Measurements from ENCODE around the gene EPB41L3. TPM values are rescaled to one million over a fixed set of nuclear protein-coding genes. Genes with fewer than 3 reads are reported as not detected.

The EPB41L3 gene
- total and polyA plus RNA-seq, 4 donors, result 99.6 to 226 (median 163) TPM

DNA sequence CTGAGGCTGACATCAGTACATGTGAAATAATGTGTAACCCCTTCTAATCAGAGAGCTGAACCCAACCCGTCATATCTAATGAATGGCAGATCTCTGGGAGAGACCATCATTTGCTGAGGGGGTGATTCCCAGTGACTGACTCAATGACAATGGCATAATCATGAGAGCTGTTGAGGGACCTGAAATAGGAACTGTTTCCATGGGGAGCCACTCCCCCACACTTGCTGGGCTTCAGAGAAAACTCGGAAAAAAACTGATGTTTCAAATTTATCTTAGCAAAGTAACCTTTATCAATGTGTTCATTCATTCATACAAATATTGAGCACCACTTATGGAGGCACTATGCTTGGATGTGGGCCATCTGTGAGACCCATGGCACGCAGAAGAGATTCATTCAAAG is 154.9 kb downstream of the EPB41L3 start:
- no peaks in the 10 kb centered on the region for H3K36me3 ChIP-seq (ENCODE audit: control insufficient read depth, insufficient read depth, low read length)
- H3K4me3 ChIP-seq (ENCODE audit: low read depth, low read length), result no peak overlapping the region
- WGBS (ENCODE audit: insufficient coverage), result no CpG with 5 or more reads among the region's 3 CpGs
- DNase-seq (ENCODE audit: low read depth in 4 of 6, low spot score in 6 of 6), result no peak
- H3K27ac ChIP-seq (ENCODE audit: low read depth, low read length), result no peak overlapping the region
- no peaks in the 10 kb centered on the region for H3K9me3 ChIP-seq (ENCODE audit: control insufficient read depth, insufficient read depth, low read length)
- no peaks in the 10 kb centered on the region for H3K4me1 ChIP-seq (ENCODE audit: control insufficient read depth, insufficient read depth, low read length)
- H3K27me3 ChIP-seq (ENCODE audit: control insufficient read depth, insufficient read depth, low read length), result no peaks in the 10 kb centered on the region

DNA sequence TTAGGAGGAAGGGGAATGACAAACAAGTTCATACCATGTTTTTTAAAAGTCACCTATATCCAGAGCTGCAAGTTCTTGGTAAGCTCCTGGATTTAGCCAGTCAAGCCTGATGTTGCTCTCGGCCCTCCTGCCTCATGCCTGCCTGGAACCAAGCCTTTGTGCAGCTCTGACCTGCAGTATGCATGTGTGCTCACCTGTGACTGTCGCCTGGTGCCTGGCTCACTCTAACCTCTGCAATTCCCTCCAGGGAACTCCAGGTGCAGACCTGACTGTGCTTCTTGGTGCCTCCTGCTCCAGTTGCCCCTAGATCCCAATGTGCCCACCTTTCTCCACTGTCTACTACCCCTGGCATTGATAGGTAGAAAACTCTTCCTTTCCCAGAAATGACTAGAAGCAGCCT is 163.2 kb downstream of the EPB41L3 start:
- no peak overlapping the region for H3K4me3 ChIP-seq (ENCODE audit: low read depth, low read length)
- WGBS (ENCODE audit: insufficient coverage), result 83% methylated on average over 2 of the region's 2 CpGs
- no peaks in the 10 kb centered on the region for H3K4me1 ChIP-seq (ENCODE audit: control insufficient read depth, insufficient read depth, low read length)
- H3K9me3 ChIP-seq (ENCODE audit: control insufficient read depth, insufficient read depth, low read length), result no peaks in the 10 kb centered on the region
- DNase-seq (ENCODE audit: low read depth in 4 of 6, low spot score in 6 of 6), result no peak
- no peak overlapping the region for H3K27ac ChIP-seq (ENCODE audit: low read depth, low read length)
- H3K36me3 ChIP-seq (ENCODE audit: control insufficient read depth, insufficient read depth, low read length), result no peaks in the 10 kb centered on the region
- H3K27me3 ChIP-seq (ENCODE audit: control insufficient read depth, insufficient read depth, low read length), result no peaks in the 10 kb centered on the region

DNA sequence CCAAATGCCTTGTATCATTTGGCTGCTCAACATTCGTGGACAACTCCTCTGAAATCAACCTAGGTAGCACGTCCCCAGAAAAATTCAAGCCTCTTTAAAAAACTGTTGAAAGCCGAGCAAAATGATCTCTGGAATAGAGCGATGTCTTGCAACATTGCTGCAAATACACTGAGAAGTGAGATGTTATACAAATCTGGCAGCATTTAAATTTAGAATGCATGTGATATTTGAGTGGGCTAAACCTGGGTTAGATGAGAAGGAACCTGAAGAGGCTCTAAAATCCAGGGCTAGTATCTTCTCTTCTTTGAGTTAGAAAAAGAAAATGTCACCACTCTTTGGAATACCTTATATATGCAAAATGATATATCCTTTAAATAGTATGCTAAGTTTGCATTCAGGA is 166.8 kb downstream of the EPB41L3 start:
- Histone ChIP-seq H3K4me3 (ENCODE audit: low read depth, low read length) (no peak overlapping the region), H3K27ac (ENCODE audit: low read depth, low read length) (no peak overlapping the region), H3K4me1 (ENCODE audit: control insufficient read depth, insufficient read depth, low read length) (no peaks in the 10 kb centered on the region), H3K36me3 (ENCODE audit: control insufficient read depth, insufficient read depth, low read length) (no peaks in the 10 kb centered on the region), H3K9me3 (ENCODE audit: control insufficient read depth, insufficient read depth, low read length) (no peaks in the 10 kb centered on the region), H3K27me3 (ENCODE audit: control insufficient read depth, insufficient read depth, low read length) (no peaks in the 10 kb centered on the region)
- WGBS (ENCODE audit: insufficient coverage), result 100% methylated on average over 3 of the region's 4 CpGs
- DNase-seq (ENCODE audit: low read depth in 4 of 6, low spot score in 6 of 6), result no peak

DNA sequence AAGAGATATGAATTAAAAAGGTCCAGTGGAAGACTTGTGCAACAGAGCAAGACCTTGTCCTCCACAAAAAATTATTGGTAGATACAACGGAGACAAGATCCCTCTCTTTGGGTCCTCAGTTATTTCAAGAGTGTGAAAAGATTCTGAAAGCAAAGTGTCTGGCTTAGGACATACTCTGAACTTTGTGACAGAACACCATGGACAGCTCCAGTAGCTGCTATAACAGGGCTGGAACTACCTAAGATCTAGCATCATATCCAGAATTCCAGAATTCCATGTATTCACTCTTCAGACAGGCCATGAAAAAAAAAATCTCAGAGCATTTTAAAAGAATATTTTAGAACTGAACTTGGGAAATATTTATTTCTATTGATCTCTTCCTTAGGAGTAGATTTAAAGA is 173.5 kb downstream of the EPB41L3 start:
- no CpG with 5 or more reads among the region's 1 CpG for WGBS (ENCODE audit: insufficient coverage)
- Histone ChIP-seq H3K27ac (ENCODE audit: low read depth, low read length) (no peak overlapping the region), H3K36me3 (ENCODE audit: control insufficient read depth, insufficient read depth, low read length) (no peaks in the 10 kb centered on the region), H3K4me1 (ENCODE audit: control insufficient read depth, insufficient read depth, low read length) (no peaks in the 10 kb centered on the region), H3K4me3 (ENCODE audit: low read depth, low read length) (no peak overlapping the region), H3K9me3 (ENCODE audit: control insufficient read depth, insufficient read depth, low read length) (no peaks in the 10 kb centered on the region), H3K27me3 (ENCODE audit: control insufficient read depth, insufficient read depth, low read length) (no peaks in the 10 kb centered on the region)
- no peak for DNase-seq (ENCODE audit: low read depth in 4 of 6, low spot score in 6 of 6)

DNA sequence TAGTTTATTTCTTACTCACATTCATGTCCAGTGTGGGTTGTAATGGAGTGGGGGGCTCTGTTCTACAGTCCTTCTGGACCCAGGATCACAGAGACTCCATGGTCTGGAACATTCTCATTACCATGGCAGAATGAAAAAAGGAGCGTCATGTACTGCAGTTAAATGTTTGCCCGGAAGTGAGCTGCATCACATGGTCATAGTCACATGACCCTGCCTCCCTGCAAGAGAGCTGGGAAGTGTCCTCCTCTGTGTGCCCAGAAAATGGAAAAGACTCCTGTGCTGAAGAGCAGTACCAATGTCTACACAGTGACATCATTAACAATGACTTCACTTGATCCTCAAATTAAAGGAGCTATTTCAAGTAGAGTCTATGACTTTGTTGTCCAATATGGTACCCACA is 174.3 kb downstream of the EPB41L3 start:
- no peak for DNase-seq (ENCODE audit: low read depth in 4 of 6, low spot score in 6 of 6)
- WGBS (ENCODE audit: insufficient coverage), result 100% methylated on average over 2 of the region's 2 CpGs
- H3K4me3 ChIP-seq (ENCODE audit: low read depth, low read length), result no peak overlapping the region
- H3K27ac ChIP-seq (ENCODE audit: low read depth, low read length), result no peak overlapping the region
- H3K4me1 ChIP-seq (ENCODE audit: control insufficient read depth, insufficient read depth, low read length), result no peaks in the 10 kb centered on the region
- no peaks in the 10 kb centered on the region for H3K36me3 ChIP-seq (ENCODE audit: control insufficient read depth, insufficient read depth, low read length)
- no peaks in the 10 kb centered on the region for H3K27me3 ChIP-seq (ENCODE audit: control insufficient read depth, insufficient read depth, low read length)
- H3K9me3 ChIP-seq (ENCODE audit: control insufficient read depth, insufficient read depth, low read length), result no peaks in the 10 kb centered on the region

DNA sequence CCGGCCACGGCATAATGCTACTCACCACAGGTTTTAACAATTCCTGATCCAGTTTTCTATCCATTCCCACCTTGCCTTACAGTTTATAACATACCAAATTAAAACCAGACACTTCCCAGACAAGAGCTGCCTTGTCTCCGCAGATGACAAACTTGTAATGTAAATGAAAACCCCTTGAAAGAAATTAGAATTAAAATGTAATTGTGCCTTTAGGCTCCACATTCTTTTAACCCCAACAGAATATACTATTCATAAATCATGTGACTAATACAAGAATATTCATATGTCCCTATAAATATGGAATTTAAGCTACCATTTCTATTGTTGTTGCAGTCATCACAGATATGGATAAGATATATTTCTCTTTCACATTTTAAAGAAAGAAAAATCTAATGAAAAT is 178.4 kb downstream of the EPB41L3 start:
- H3K27me3 ChIP-seq (ENCODE audit: control insufficient read depth, insufficient read depth, low read length), result no peaks in the 10 kb centered on the region
- DNase-seq (ENCODE audit: low read depth in 4 of 6, low spot score in 6 of 6), result no peak
- no peak overlapping the region for H3K4me3 ChIP-seq (ENCODE audit: low read depth, low read length)
- H3K4me1 ChIP-seq (ENCODE audit: control insufficient read depth, insufficient read depth, low read length), result no peaks in the 10 kb centered on the region
- no peak overlapping the region for H3K27ac ChIP-seq (ENCODE audit: low read depth, low read length)
- H3K9me3 ChIP-seq (ENCODE audit: control insufficient read depth, insufficient read depth, low read length), result no peaks in the 10 kb centered on the region
- no CpG with 5 or more reads among the region's 3 CpGs for WGBS (ENCODE audit: insufficient coverage)
- H3K36me3 ChIP-seq (ENCODE audit: control insufficient read depth, insufficient read depth, low read length), result no peaks in the 10 kb centered on the region

DNA sequence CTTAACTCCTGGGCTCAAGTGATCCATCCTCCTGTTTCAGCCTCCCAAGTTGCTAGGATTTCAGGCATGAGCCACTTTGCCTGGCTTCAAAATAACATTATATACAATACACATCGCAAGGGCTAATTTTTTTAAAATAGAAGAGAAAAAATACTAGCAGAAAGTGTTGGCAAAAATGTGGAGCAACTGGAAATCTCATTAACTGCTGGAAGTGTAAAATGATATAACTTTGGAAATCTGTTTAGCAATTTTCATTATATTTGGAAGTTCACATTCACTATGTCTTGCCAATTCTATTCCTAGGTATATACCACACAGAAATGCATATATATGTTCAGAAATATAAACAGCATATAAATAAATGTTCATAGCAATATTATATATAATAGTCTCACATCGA is 193.2 kb downstream of the EPB41L3 start:
- Histone ChIP-seq H3K36me3 (ENCODE audit: control insufficient read depth, insufficient read depth, low read length) (no peaks in the 10 kb centered on the region), H3K27ac (ENCODE audit: low read depth, low read length) (no peak overlapping the region), H3K9me3 (ENCODE audit: control insufficient read depth, insufficient read depth, low read length) (no peaks in the 10 kb centered on the region), H3K27me3 (ENCODE audit: control insufficient read depth, insufficient read depth, low read length) (no peaks in the 10 kb centered on the region), H3K4me3 (ENCODE audit: low read depth, low read length) (no peak overlapping the region), H3K4me1 (ENCODE audit: control insufficient read depth, insufficient read depth, low read length) (no peaks in the 10 kb centered on the region)
- WGBS (ENCODE audit: insufficient coverage), result no CpG with 5 or more reads among the region's 2 CpGs
- peak in 1 of 6 donors; percentile 1 for DNase-seq (ENCODE audit: low read depth in 4 of 6, low spot score in 6 of 6)

Other genes with a start within 250 kb of the EPB41L3 start
- gene ZBTB14, start 248.3 kb downstream of the EPB41L3 start, total RNA-seq, result 10 to 100 TPM; 16.6 to 24.2 TPM
- gene ZBTB14, start 248.3 kb downstream of the EPB41L3 start, polyA plus RNA-seq (ENCODE audit: insufficient read length in 2 of 2), result 10 to 100 TPM; 18.9 to 21.1 TPM

Measured in spinal cord (tissue), 10 donors.